Endothelial cell of umbilical vein (primary cell): ENCODE data around the gene RIT2.
"Not testable (repeated sequence)": the region's sequence is repeated elsewhere in the genome, so short reads cannot be mapped to it uniquely, and the experiment has no call there.

Experiments used
- EZH2 ChIP-seq: IDR thresholded peaks from 2 replicates; pipeline ENCODE4 v1.6.1; 2012; ENCODE audit warnings: borderline replicate concordance, low read depth, mild to moderate bottlenecking, moderate library complexity, low read length, inconsistent platforms; ENCODE audit not compliant: severe bottlenecking
- FOS ChIP-seq: IDR thresholded peaks from 2 replicates; pipeline ENCODE4 v1.6.1; 2011; ENCODE audit warnings: mild to moderate bottlenecking, low read length, moderate library complexity, borderline replicate concordance; ENCODE audit not compliant: insufficient read depth
- GATA2 ChIP-seq: IDR thresholded peaks from 2 replicates; pipeline ENCODE4 v1.7.0; 2011; ENCODE audit warnings: low read depth, mild to moderate bottlenecking, moderate library complexity, mixed read lengths, low read length; ENCODE audit not compliant: insufficient read length, insufficient read depth
- JUN ChIP-seq: IDR thresholded peaks from 2 replicates; pipeline ENCODE4 v1.6.1; 2011; ENCODE audit warnings: borderline replicate concordance, low read depth; ENCODE audit not compliant: insufficient read length, insufficient read depth
- MYC ChIP-seq: IDR thresholded peaks from one replicate; pipeline ENCODE4 v1.6.1; 2011; ENCODE audit warnings: mild to moderate bottlenecking, low read depth, low read length
- POLR2A ChIP-seq: IDR thresholded peaks from 2 replicates; pipeline ENCODE4 v1.6.1; 2012; ENCODE audit warnings: low read depth, mild to moderate bottlenecking, control low read depth, low read length
- POLR2AphosphoS5 ChIP-seq: IDR thresholded peaks from 2 replicates; pipeline ENCODE4 v1.6.1; 2012; ENCODE audit warnings: low read depth, mild to moderate bottlenecking, control low read depth, low read length, moderate library complexity; ENCODE audit not compliant: insufficient read depth
- TF ChIP-seq, protein P1 (sequence below), 2 donors: IDR thresholded peaks; 1 replicate in 1 of 2; 2 replicates in 1 of 2; pipeline ENCODE4 v1.5.1; 2011; ENCODE audit warnings: low read length in 2 of 2, mild to moderate bottlenecking in 2 of 2, moderate library complexity in 2 of 2, control low read depth in 1 of 2, inconsistent platforms in 1 of 2, low read depth in 1 of 2; ENCODE audit not compliant: insufficient read depth in 1 of 2; ENCODE audit errors: extremely low read depth in 1 of 2
- TF ChIP-seq, protein P2 (sequence below): IDR thresholded peaks from 2 replicates; pipeline ENCODE4 v1.6.1; 2011; ENCODE audit not compliant: insufficient read depth, insufficient read length

DNA sequence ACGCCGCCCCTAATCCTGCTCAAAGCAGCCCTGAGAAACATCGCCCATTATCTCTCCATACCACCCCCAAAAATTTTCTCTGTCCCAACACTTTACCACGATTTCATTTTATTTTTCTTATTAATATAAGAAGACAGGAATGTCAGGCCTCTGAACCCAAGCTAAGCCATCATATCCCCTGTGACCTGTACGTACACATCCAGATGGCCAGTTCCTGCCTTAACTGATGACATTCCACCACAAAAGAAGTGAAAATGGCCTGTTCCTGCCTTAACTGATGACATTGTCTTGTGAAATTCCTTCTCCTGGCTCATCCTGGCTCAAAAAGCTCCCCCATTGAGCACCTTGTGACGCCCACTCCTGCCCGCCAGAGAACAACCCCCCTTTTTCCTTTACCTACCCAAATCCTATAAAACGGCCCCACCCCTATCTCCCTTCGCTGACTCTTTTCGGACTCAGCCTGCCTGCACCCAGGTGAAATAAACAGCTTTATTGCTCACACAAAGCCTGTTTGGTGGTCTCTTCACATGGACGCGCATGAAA, 373.6 kb downstream of the RIT2 start:
- not testable (repeated sequence) for TF ChIP-seq MYC, EZH2, FOS, POLR2A, GATA2, POLR2AphosphoS5, JUN
- TF ChIP-seq, protein P1, sequence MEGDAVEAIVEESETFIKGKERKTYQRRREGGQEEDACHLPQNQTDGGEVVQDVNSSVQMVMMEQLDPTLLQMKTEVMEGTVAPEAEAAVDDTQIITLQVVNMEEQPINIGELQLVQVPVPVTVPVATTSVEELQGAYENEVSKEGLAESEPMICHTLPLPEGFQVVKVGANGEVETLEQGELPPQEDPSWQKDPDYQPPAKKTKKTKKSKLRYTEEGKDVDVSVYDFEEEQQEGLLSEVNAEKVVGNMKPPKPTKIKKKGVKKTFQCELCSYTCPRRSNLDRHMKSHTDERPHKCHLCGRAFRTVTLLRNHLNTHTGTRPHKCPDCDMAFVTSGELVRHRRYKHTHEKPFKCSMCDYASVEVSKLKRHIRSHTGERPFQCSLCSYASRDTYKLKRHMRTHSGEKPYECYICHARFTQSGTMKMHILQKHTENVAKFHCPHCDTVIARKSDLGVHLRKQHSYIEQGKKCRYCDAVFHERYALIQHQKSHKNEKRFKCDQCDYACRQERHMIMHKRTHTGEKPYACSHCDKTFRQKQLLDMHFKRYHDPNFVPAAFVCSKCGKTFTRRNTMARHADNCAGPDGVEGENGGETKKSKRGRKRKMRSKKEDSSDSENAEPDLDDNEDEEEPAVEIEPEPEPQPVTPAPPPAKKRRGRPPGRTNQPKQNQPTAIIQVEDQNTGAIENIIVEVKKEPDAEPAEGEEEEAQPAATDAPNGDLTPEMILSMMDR (IDR thresholded peaks at IDR 0.05; ENCODE audit: extremely low read depth in 1 of 2, insufficient read depth in 1 of 2, low read depth in 1 of 2, low read length in 2 of 2): not testable (repeated sequence)
- TF ChIP-seq, protein P2, sequence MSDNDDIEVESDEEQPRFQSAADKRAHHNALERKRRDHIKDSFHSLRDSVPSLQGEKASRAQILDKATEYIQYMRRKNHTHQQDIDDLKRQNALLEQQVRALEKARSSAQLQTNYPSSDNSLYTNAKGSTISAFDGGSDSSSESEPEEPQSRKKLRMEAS: not testable (repeated sequence)
